ENCODE results near the gene ENGASE. TPM values are rescaled to one million over a fixed set of nuclear protein-coding genes. Genes with fewer than 3 reads are reported as not detected.

ENGASE gene
- total RNA-seq, 2 donors from 2014 or later = 51.4 to 53.0 TPM

- H3K36me3 Mint-ChIP-seq (ENCODE audit: insufficient read depth in 2 of 2) = peaks cover 2 to 5% of the 10 kb centered on the region in 2 donors
- H3K27ac Mint-ChIP-seq = no peak overlapping the region
- DNase-seq (no peak), ATAC-seq (replicated peaks in 1 of 2) (no peak)
- peaks cover 11% of the 10 kb centered on the region for H3K27me3 Mint-ChIP-seq (ENCODE audit: low read depth)
- H3K4me3 Mint-ChIP-seq = no peak overlapping the region
- peaks cover 6 to 7% of the 10 kb centered on the region in 2 donors for H3K9me3 Mint-ChIP-seq
- no peaks in the 10 kb centered on the region for H3K4me1 Mint-ChIP-seq (ENCODE audit: low read depth)
These were observed 24.1 kb upstream of the ENGASE start for GRCh38 chr17:79050551-79050950.

GRCh38 chr17:79051306-79051705 lies 23.3 kb upstream of the ENGASE start:
- H3K27me3 Mint-ChIP-seq (ENCODE audit: low read depth) = peaks cover 4% of the 10 kb centered on the region

GRCh38 chr17:79052131-79052530 lies 22.5 kb upstream of the ENGASE start:
- ATAC-seq (replicated peaks in 1 of 2) = no peak
- H3K27ac Mint-ChIP-seq = no peak overlapping the region
- no peak for DNase-seq
- H3K4me1 Mint-ChIP-seq (ENCODE audit: low read depth) = no peaks in the 10 kb centered on the region
- peaks cover 4% of the 10 kb centered on the region for H3K27me3 Mint-ChIP-seq (ENCODE audit: low read depth)
- H3K9me3 Mint-ChIP-seq = peaks cover 6 to 7% of the 10 kb centered on the region in 2 donors
- peaks cover 2 to 5% of the 10 kb centered on the region in 2 donors for H3K36me3 Mint-ChIP-seq (ENCODE audit: insufficient read depth in 2 of 2)
- H3K4me3 Mint-ChIP-seq = no peak overlapping the region

More at GRCh38 chr17:79051306-79051705, 23.3 kb upstream of the ENGASE start:
- H3K27ac Mint-ChIP-seq = no peak overlapping the region
- ATAC-seq (replicated peaks in 1 of 2) (no peak), DNase-seq (no peak)
- peaks cover 2 to 5% of the 10 kb centered on the region in 2 donors for H3K36me3 Mint-ChIP-seq (ENCODE audit: insufficient read depth in 2 of 2)
- peaks cover 6 to 7% of the 10 kb centered on the region in 2 donors for H3K9me3 Mint-ChIP-seq
- no peak overlapping the region for H3K4me3 Mint-ChIP-seq
- H3K4me1 Mint-ChIP-seq (ENCODE audit: low read depth) = no peaks in the 10 kb centered on the region

GRCh38 chr17:79053251-79053925 lies 21.2 kb upstream of the ENGASE start:
- peaks cover 2 to 5% of the 10 kb centered on the region in 2 donors for H3K36me3 Mint-ChIP-seq (ENCODE audit: insufficient read depth in 2 of 2)
- ATAC-seq (replicated peaks in 1 of 2) (no peak), DNase-seq (no peak)
- H3K4me1 Mint-ChIP-seq (ENCODE audit: low read depth) = no peaks in the 10 kb centered on the region
- no peak overlapping the region for H3K27ac Mint-ChIP-seq
- no peak overlapping the region for H3K4me3 Mint-ChIP-seq
- peaks cover 6 to 7% of the 10 kb centered on the region in 2 donors for H3K9me3 Mint-ChIP-seq
- peaks cover 14% of the 10 kb centered on the region for H3K27me3 Mint-ChIP-seq (ENCODE audit: low read depth)

- peaks cover 19% of the 10 kb centered on the region for H3K27me3 Mint-ChIP-seq (ENCODE audit: low read depth)
- DNase-seq (no peak), ATAC-seq (replicated peaks in 1 of 2) (no peak)
- peaks cover 6 to 7% of the 10 kb centered on the region in 2 donors for H3K9me3 Mint-ChIP-seq
- H3K4me3 Mint-ChIP-seq = no peak overlapping the region
- no peak overlapping the region for H3K27ac Mint-ChIP-seq
- peaks cover 2 to 5% of the 10 kb centered on the region in 2 donors for H3K36me3 Mint-ChIP-seq (ENCODE audit: insufficient read depth in 2 of 2)
- peaks cover 5% of the 10 kb centered on the region for H3K4me1 Mint-ChIP-seq (ENCODE audit: low read depth)
These were observed 20.2 kb upstream of the ENGASE start for GRCh38 chr17:79054200-79054960.

GRCh38 chr17:79055197-79055596 lies 19.4 kb upstream of the ENGASE start:
- DNase-seq (no peak), ATAC-seq (replicated peaks in 1 of 2) (no peak)
- Mint-ChIP-seq H3K4me3 (no peak overlapping the region), H3K9me3 (peaks cover 6 to 7% of the 10 kb centered on the region in 2 donors), H3K27ac (no peak overlapping the region), H3K27me3 (ENCODE audit: low read depth) (peaks cover 22% of the 10 kb centered on the region), H3K4me1 (ENCODE audit: low read depth) (peaks cover 5% of the 10 kb centered on the region), H3K36me3 (ENCODE audit: insufficient read depth in 2 of 2) (peaks cover 2 to 5% of the 10 kb centered on the region in 2 donors)

GRCh38 chr17:79057737-79058385 lies 16.8 kb upstream of the ENGASE start:
- no peak for DNase-seq
- Mint-ChIP-seq H3K4me1 (ENCODE audit: low read depth) (peaks cover 5% of the 10 kb centered on the region), H3K27ac (no peak overlapping the region), H3K9me3 (peaks cover 6 to 7% of the 10 kb centered on the region in 2 donors), H3K4me3 (no peak overlapping the region), H3K27me3 (ENCODE audit: low read depth) (peaks cover 20% of the 10 kb centered on the region), H3K36me3 (ENCODE audit: insufficient read depth in 2 of 2) (peaks cover 2 to 4% of the 10 kb centered on the region in 2 donors)
- ATAC-seq (replicated peaks in 1 of 2) = no peak

- no peak overlapping the region for H3K4me3 Mint-ChIP-seq
- H3K27me3 Mint-ChIP-seq (ENCODE audit: low read depth) = peaks cover 18% of the 10 kb centered on the region
- peaks cover 10% of the 10 kb centered on the region for H3K4me1 Mint-ChIP-seq (ENCODE audit: low read depth)
- no peaks in the 10 kb centered on the region for H3K36me3 Mint-ChIP-seq (ENCODE audit: insufficient read depth in 2 of 2)
- no peaks in the 10 kb centered on the region for H3K9me3 Mint-ChIP-seq
- H3K27ac Mint-ChIP-seq = no peak overlapping the region
- ATAC-seq (replicated peaks in 1 of 2) = no peak
- DNase-seq = no peak
These were observed 11.9 kb upstream of the ENGASE start for GRCh38 chr17:79062691-79063090.

GRCh38 chr17:79064026-79064425 lies 10.6 kb upstream of the ENGASE start:
- peaks cover 6% of the 10 kb centered on the region for H3K27me3 Mint-ChIP-seq (ENCODE audit: low read depth)
- DNase-seq (no peak), ATAC-seq (replicated peaks in 1 of 2) (no peak)
- H3K9me3 Mint-ChIP-seq = no peaks in the 10 kb centered on the region
- H3K36me3 Mint-ChIP-seq (ENCODE audit: insufficient read depth in 2 of 2) = no peaks in the 10 kb centered on the region
- no peak overlapping the region for H3K4me3 Mint-ChIP-seq
- H3K4me1 Mint-ChIP-seq (ENCODE audit: low read depth) = peaks cover 5% of the 10 kb centered on the region
- H3K27ac Mint-ChIP-seq = no peak overlapping the region

GRCh38 chr17:79065105-79065670 lies 9.4 kb upstream of the ENGASE start:
- peak; percentile 54 to 69 for ATAC-seq (replicated peaks in 1 of 2)
- no peaks in the 10 kb centered on the region for H3K9me3 Mint-ChIP-seq
- H3K4me3 Mint-ChIP-seq = peak overlapping the region in 1 of 2 donors; percentile 78

GRCh38 chr17:79066963-79067362 lies 7.7 kb upstream of the ENGASE start:
- ATAC-seq (replicated peaks in 1 of 2) = no peak

More at GRCh38 chr17:79065105-79065670, 9.4 kb upstream of the ENGASE start:
- H3K27me3 Mint-ChIP-seq (ENCODE audit: low read depth) = peaks cover 3% of the 10 kb centered on the region
- peak overlapping the region; percentile 86 for H3K27ac Mint-ChIP-seq
- no peaks in the 10 kb centered on the region for H3K36me3 Mint-ChIP-seq (ENCODE audit: insufficient read depth in 2 of 2)
- peak; percentile 65 to 70 for DNase-seq
- H3K4me1 Mint-ChIP-seq (ENCODE audit: low read depth) = peaks cover 5% of the 10 kb centered on the region

GRCh38 chr17:79070266-79070880 lies 4.3 kb upstream of the ENGASE start:
- no peak for ATAC-seq (replicated peaks in 1 of 2)
- no peak overlapping the region for H3K27ac Mint-ChIP-seq

More at GRCh38 chr17:79066963-79067362, 7.7 kb upstream of the ENGASE start:
- DNase-seq = no peak
- H3K27me3 Mint-ChIP-seq (ENCODE audit: low read depth) = no peaks in the 10 kb centered on the region
- H3K4me3 Mint-ChIP-seq = no peak overlapping the region
- no peak overlapping the region for H3K27ac Mint-ChIP-seq
- H3K36me3 Mint-ChIP-seq (ENCODE audit: insufficient read depth in 2 of 2) = no peaks in the 10 kb centered on the region
- no peaks in the 10 kb centered on the region for H3K9me3 Mint-ChIP-seq
- H3K4me1 Mint-ChIP-seq (ENCODE audit: low read depth) = peaks cover 5% of the 10 kb centered on the region

More at GRCh38 chr17:79070266-79070880, 4.3 kb upstream of the ENGASE start:
- DNase-seq = no peak
- Mint-ChIP-seq H3K27me3 (ENCODE audit: low read depth) (no peaks in the 10 kb centered on the region), H3K9me3 (no peaks in the 10 kb centered on the region), H3K4me1 (ENCODE audit: low read depth) (peaks cover 8% of the 10 kb centered on the region), H3K4me3 (no peak overlapping the region), H3K36me3 (ENCODE audit: insufficient read depth in 2 of 2) (no peaks in the 10 kb centered on the region)

Data from activated T-cell treated with anti-CD3 and anti-CD28 coated beads, Interleukin-2, amount 50 U/mL, for 72 hours (primary cell).